Glutamatergic neuron (in vitro differentiated cells): ENCODE data around the gene TAS2R38. TPM values are rescaled to one million over a fixed set of nuclear protein-coding genes. Genes with fewer than 3 reads are reported as not detected.

ENCODE experiments used
- DNase-seq: peaks from one replicate; pipeline ENCODE4 v3.0.0; 2022
- H3K27ac Mint-ChIP-seq: one replicate; pipeline ENCODE4 v1.8.0; 2020; ENCODE audit warnings: mild to moderate bottlenecking, mixed read lengths, inconsistent platforms; ENCODE audit not compliant: unreplicated experiment
- H3K27me3 Mint-ChIP-seq: one replicate; pipeline ENCODE4 v1.8.0; 2020; ENCODE audit warnings: mild to moderate bottlenecking, moderate library complexity, mixed read lengths, inconsistent platforms; ENCODE audit not compliant: unreplicated experiment
- H3K36me3 Mint-ChIP-seq: one replicate; pipeline ENCODE4 v1.8.0; 2020; ENCODE audit warnings: mild to moderate bottlenecking, mixed read lengths, inconsistent platforms; ENCODE audit not compliant: unreplicated experiment
- H3K4me1 Mint-ChIP-seq: one replicate; pipeline ENCODE4 v1.8.0; 2020; ENCODE audit warnings: mild to moderate bottlenecking, low read depth, mixed read lengths, inconsistent platforms; ENCODE audit not compliant: unreplicated experiment
- H3K4me3 Mint-ChIP-seq: one replicate; pipeline ENCODE4 v1.8.0; 2020; ENCODE audit warnings: mild to moderate bottlenecking, mixed read lengths, inconsistent platforms; ENCODE audit not compliant: unreplicated experiment
- H3K9me3 Mint-ChIP-seq: one replicate; pipeline ENCODE4 v1.8.0; 2020; ENCODE audit warnings: mild to moderate bottlenecking, moderate library complexity, mixed read lengths, inconsistent platforms; ENCODE audit not compliant: unreplicated experiment
- total RNA-seq: library from RNA; stranded (reverse); fragmentation: NEBNext Ultra II Directional; extraction: Animal tissue kit (Norgen Biotek cat#: 25700); gene quantifications from one replicate; pipeline ENCODE4 v1.2.1, GENCODE V29; 2021; ENCODE audit not compliant: unreplicated experiment
- TF ChIP-seq, protein P1 (sequence below): fragments of 200-600 bp; sonication (generic); IDR thresholded peaks from one replicate; pipeline ENCODE4 v1.5.0; 2021; ENCODE audit not compliant: partially characterized antibody, unreplicated experiment

The TAS2R38 gene
- total RNA-seq, 1 donor from 2014 or later, result not detected

DNA sequence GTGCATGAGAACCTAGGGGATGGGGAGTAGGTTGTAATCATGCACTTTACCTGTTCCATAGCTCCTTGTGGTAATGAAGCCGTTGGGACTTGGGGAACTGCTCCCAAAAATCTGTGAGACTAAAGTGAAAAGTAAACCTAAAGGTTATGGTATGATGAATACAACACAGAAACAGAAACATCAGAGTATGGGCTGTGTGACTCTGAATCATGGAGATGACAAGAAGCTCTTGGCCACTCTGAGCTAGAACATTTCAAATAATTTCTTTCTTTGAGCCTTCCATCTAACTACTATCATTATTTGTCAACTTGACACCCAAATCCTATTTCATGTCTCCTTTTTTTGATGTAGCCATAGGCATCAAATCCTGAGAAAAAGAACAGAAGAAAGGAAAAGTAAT is 29.7 kb downstream of the TAS2R38 start:
- peaks cover 3% of the 10 kb centered on the region for H3K9me3 Mint-ChIP-seq
- peaks cover 1% of the 10 kb centered on the region for H3K27me3 Mint-ChIP-seq
- no peaks in the 10 kb centered on the region for H3K36me3 Mint-ChIP-seq
- H3K4me3 Mint-ChIP-seq, result no peak overlapping the region
- DNase-seq, result no peak
- TF ChIP-seq, protein P1, sequence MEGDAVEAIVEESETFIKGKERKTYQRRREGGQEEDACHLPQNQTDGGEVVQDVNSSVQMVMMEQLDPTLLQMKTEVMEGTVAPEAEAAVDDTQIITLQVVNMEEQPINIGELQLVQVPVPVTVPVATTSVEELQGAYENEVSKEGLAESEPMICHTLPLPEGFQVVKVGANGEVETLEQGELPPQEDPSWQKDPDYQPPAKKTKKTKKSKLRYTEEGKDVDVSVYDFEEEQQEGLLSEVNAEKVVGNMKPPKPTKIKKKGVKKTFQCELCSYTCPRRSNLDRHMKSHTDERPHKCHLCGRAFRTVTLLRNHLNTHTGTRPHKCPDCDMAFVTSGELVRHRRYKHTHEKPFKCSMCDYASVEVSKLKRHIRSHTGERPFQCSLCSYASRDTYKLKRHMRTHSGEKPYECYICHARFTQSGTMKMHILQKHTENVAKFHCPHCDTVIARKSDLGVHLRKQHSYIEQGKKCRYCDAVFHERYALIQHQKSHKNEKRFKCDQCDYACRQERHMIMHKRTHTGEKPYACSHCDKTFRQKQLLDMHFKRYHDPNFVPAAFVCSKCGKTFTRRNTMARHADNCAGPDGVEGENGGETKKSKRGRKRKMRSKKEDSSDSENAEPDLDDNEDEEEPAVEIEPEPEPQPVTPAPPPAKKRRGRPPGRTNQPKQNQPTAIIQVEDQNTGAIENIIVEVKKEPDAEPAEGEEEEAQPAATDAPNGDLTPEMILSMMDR, result no peak
- H3K27ac Mint-ChIP-seq, result no peak overlapping the region
- H3K4me1 Mint-ChIP-seq, result no peaks in the 10 kb centered on the region

DNA sequence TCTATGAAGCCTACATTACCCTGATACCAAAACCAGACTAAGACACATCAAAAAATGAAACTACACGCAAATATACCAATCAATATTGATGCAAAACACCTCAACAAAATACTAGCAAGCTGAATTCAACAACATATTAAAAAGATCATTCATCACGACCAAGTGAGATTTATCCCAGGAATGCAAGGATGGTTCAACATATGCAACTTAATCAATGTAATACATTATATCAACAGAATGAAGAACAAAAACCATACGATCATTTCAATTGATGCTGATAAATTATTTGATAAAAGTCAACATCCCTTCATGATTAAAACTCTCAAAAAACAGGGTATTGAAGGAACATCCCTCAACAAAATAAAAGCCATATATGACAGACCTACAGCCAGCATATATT is 32.5 kb downstream of the TAS2R38 start:
- Mint-ChIP-seq H3K4me1 (no peaks in the 10 kb centered on the region), H3K4me3 (no peak overlapping the region), H3K27me3 (peaks cover 1% of the 10 kb centered on the region), H3K36me3 (no peaks in the 10 kb centered on the region), H3K9me3 (peaks cover 2% of the 10 kb centered on the region), H3K27ac (no peak overlapping the region)
- DNase-seq, result no peak
- TF ChIP-seq, protein P1, result no peak

DNA sequence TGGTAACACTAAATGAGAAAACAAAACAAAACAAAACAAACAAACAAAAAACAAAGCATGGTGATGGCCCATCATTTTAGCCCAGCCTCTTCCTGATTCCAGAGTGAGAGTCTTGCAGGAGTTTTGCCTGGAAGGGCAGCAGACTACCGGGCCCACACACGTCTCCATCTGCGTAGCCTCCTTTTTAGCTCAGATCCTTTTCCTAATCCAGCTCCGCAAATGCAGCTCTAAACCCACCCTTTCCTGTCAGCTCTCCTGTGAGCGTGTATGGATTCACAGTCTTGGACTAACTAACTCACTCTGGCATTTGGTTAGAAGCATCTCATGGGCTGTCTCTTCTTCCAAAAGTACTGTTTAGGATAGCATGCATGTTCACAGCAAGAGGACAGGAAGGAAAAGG is 43.4 kb downstream of the TAS2R38 start:
- Mint-ChIP-seq H3K36me3 (no peaks in the 10 kb centered on the region), H3K27ac (no peak overlapping the region), H3K27me3 (peaks cover 4% of the 10 kb centered on the region), H3K4me3 (no peak overlapping the region), H3K4me1 (no peaks in the 10 kb centered on the region), H3K9me3 (no peaks in the 10 kb centered on the region)
- no peak for DNase-seq
- TF ChIP-seq, protein P1, result no peak

DNA sequence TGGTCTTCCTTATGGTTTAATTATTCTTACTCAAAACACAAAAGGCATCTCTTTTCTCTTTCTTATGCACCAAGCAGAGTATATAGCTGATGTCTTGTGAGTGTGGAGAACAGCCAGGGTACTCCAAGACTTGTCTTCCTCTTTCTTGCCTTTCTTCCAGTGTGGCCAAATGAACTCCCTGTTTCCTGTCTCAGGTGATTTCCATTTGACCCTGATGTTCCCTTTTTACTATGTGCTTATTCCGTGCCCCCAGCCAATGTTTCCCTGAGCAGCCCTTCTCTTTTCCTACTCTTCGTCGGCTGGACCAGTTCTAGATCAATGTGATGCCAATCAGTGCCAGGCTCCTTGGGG is 44.8 kb downstream of the TAS2R38 start:
- DNase-seq, result no peak
- H3K27me3 Mint-ChIP-seq, result peaks cover 4% of the 10 kb centered on the region
- TF ChIP-seq, protein P1, result no peak
- no peaks in the 10 kb centered on the region for H3K9me3 Mint-ChIP-seq
- H3K4me1 Mint-ChIP-seq, result no peaks in the 10 kb centered on the region
- no peaks in the 10 kb centered on the region for H3K36me3 Mint-ChIP-seq
- H3K4me3 Mint-ChIP-seq, result no peak overlapping the region
- no peak overlapping the region for H3K27ac Mint-ChIP-seq

DNA sequence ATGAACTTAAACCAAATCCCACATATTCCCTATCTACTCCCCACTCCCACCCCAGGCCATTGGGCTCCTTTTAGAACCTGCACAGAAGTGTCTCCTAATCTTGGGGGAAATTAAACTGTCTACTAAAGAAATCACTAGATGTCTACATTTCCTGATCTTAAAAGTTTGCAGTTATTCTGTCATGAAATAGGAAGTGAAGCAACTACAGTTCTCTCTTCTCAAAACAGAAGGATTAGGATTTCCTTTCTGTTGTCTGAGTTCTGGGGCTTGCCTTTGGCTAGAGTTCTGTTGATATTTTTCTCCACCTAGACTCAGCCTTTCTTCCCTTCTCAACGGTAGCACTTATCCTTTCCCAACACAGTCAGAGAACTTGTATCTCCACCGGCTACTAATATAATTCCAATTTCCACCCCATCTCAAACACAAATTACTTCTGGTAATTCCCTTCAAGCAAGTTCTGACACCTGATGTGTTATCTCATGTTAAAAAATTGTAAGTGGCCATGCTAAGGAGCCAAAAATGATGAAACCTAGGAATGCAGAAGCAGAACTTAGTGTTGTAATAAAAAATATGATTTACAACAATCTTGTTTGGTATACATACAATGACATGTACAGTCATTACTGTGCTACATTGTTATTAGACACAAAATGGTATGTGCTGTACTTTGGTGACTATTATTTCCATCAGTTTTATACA is 45.3 kb downstream of the TAS2R38 start:
- H3K4me3 Mint-ChIP-seq, result no peak overlapping the region
- no peak overlapping the region for H3K27ac Mint-ChIP-seq
- H3K9me3 Mint-ChIP-seq, result no peaks in the 10 kb centered on the region
- no peaks in the 10 kb centered on the region for H3K36me3 Mint-ChIP-seq
- TF ChIP-seq, protein P1, result no peak
- H3K27me3 Mint-ChIP-seq, result peaks cover 2% of the 10 kb centered on the region
- no peak for DNase-seq
- no peaks in the 10 kb centered on the region for H3K4me1 Mint-ChIP-seq

Other genes with a start within 250 kb of the TAS2R38 start
- 123 TPM for gene SSBP1, start 235.4 kb downstream of the TAS2R38 start, total RNA-seq
- gene TAS2R3, start 209.7 kb downstream of the TAS2R38 start, total RNA-seq, result 1.6 TPM
- gene TAS2R4, start 197.1 kb downstream of the TAS2R38 start, total RNA-seq, result 1.0 TPM
- 1.3 TPM for gene TAS2R5, start 183.6 kb downstream of the TAS2R38 start, total RNA-seq
- gene PRSS37, start 132.3 kb downstream of the TAS2R38 start, total RNA-seq, result not detected
- not detected for gene OR9A4, start 57.4 kb downstream of the TAS2R38 start, total RNA-seq
- gene CLEC5A, start 26.8 kb downstream of the TAS2R38 start, total RNA-seq, result not detected
- 0.05 TPM for gene MGAM, start 22.1 kb upstream of the TAS2R38 start, total RNA-seq
- gene MGAM2, start 137.9 kb upstream of the TAS2R38 start, total RNA-seq, result not detected